COLO668 (cell line): ENCODE data around the gene THUMPD2.

Experiments used
- DNase-seq: peaks from one replicate; lab custom pipeline; 2025; ENCODE audit not compliant: unreplicated experiment; lab: John Stamatoyannopoulos, UW

The THUMPD2 gene

GRCh38 chr2:39720970-39721369 lies 58.1 kb downstream of the THUMPD2 start:
- no peak for DNase-seq

GRCh38 chr2:39719317-39719716 lies 59.7 kb downstream of the THUMPD2 start:
- DNase-seq: no peak

- DNase-seq: no peak
Observed at GRCh38 chr2:39718483-39718882, 60.6 kb downstream of the THUMPD2 start.

GRCh38 chr2:39717067-39717466 lies 62.0 kb downstream of the THUMPD2 start:
- DNase-seq: no peak

GRCh38 chr2:39715822-39716221 lies 63.2 kb downstream of the THUMPD2 start:
- no peak for DNase-seq

- no peak for DNase-seq
Observed at GRCh38 chr2:39715095-39715494, 64.0 kb downstream of the THUMPD2 start.

- DNase-seq: no peak
Observed at GRCh38 chr2:39712953-39713352, 66.1 kb downstream of the THUMPD2 start.

GRCh38 chr2:39710807-39711206 lies 68.3 kb downstream of the THUMPD2 start:
- DNase-seq: no peak

GRCh38 chr2:39708003-39708402 lies 71.1 kb downstream of the THUMPD2 start:
- no peak for DNase-seq

- DNase-seq: no peak
Observed at GRCh38 chr2:39706945-39707344, 72.1 kb downstream of the THUMPD2 start.

GRCh38 chr2:39706312-39706711 lies 72.7 kb downstream of the THUMPD2 start:
- DNase-seq: no peak

GRCh38 chr2:39705638-39706037 lies 73.4 kb downstream of the THUMPD2 start:
- DNase-seq: peak; percentile 15

GRCh38 chr2:39704540-39704939 lies 74.5 kb downstream of the THUMPD2 start:
- no peak for DNase-seq

- no peak for DNase-seq
Observed at GRCh38 chr2:39703181-39703872, 75.7 kb downstream of the THUMPD2 start.

- no peak for DNase-seq
Observed at GRCh38 chr2:39701137-39701536, 77.9 kb downstream of the THUMPD2 start.

- no peak for DNase-seq
Observed at GRCh38 chr2:39697454-39697853, 81.6 kb downstream of the THUMPD2 start.

- peak; percentile 10 for DNase-seq
Observed at GRCh38 chr2:39696838-39697237, 82.2 kb downstream of the THUMPD2 start.

- DNase-seq: peak; percentile 78
Observed at GRCh38 chr2:39696101-39696553, 82.9 kb downstream of the THUMPD2 start.

GRCh38 chr2:39693245-39693644 lies 85.8 kb downstream of the THUMPD2 start:
- DNase-seq: no peak

GRCh38 chr2:39689876-39690275 lies 89.2 kb downstream of the THUMPD2 start:
- no peak for DNase-seq

GRCh38 chr2:39689272-39689841 lies 89.7 kb downstream of the THUMPD2 start:
- DNase-seq: peak; percentile 6

GRCh38 chr2:39688181-39688580 lies 90.9 kb downstream of the THUMPD2 start:
- DNase-seq: peak; percentile 9

GRCh38 chr2:39686456-39686855 lies 92.6 kb downstream of the THUMPD2 start:
- DNase-seq: no peak
